ENCODE results near the gene CTU2.
A peak's percentile ranks its signal among the peaks of the same experiment; 100 is the strongest.

The CTU2 gene

GRCh38 chr16:88761830-88762229, 55.5 kb downstream of the CTU2 start:
- no peak overlapping the region for H3K4me3 ChIP-seq
- peaks cover 98 to 100% (median 99%) of the 10 kb centered on the region in 11 experiments for H4K20me1 ChIP-seq
- peaks cover 6 to 69% (median 32%) of the 10 kb centered on the region in 11 experiments; a peak in 20 of 22 replicates for H3K36me3 ChIP-seq
- no peak overlapping the region for H3K9ac ChIP-seq
- peak overlapping the region in 5 of 11 experiments; percentile 3 to 34 (median 26); a peak in 4 of 22 replicates for H3K4me2 ChIP-seq
- H3K27me3 ChIP-seq, result no peaks in the 10 kb centered on the region
- H3K4me1 ChIP-seq, result peaks cover 65 to 97% (median 92%) of the 10 kb centered on the region in 10 experiments
- TF ChIP-seq Cebpa-rat (IDR thresholded peaks at IDR 0.05), result no peak
- peaks cover 0 to 5% (median 0%) of the 10 kb centered on the region in 11 experiments; a peak in 2 of 22 replicates for H3K9me3 ChIP-seq (replicated peaks in 1 of 11)
- H3K27ac ChIP-seq, result no peak overlapping the region

GRCh38 chr16:88762258-88762870, 56.1 kb downstream of the CTU2 start:
- Histone ChIP-seq H3K4me2 (peak overlapping the region in 8 of 11 experiments; percentile 3 to 42 (median 28); a peak in 8 of 22 replicates), H3K27me3 (no peaks in the 10 kb centered on the region), H3K4me3 (no peak overlapping the region), H3K27ac (peak overlapping the region in 1 of 11 experiments; percentile 9; a peak in 1 of 22 replicates), H3K4me1 (peaks cover 70 to 97% (median 92%) of the 10 kb centered on the region in 10 experiments), H4K20me1 (peaks cover 98 to 100% (median 99%) of the 10 kb centered on the region in 11 experiments), H3K36me3 (peaks cover 6 to 69% (median 32%) of the 10 kb centered on the region in 11 experiments; a peak in 20 of 22 replicates), H3K9ac (peak overlapping the region in 2 of 11 experiments; percentile 15 to 24; a peak in 4 of 22 replicates), H3K9me3 (replicated peaks in 1 of 11) (peaks cover 0 to 5% (median 0%) of the 10 kb centered on the region in 11 experiments; a peak in 2 of 22 replicates)
- TF ChIP-seq Cebpa-rat (IDR thresholded peaks at IDR 0.05), result no peak

- H3K4me2 ChIP-seq, result peak overlapping the region in 4 of 11 experiments; percentile 24 to 42 (median 32); a peak in 2 of 22 replicates
- H3K36me3 ChIP-seq, result peaks cover 6 to 69% (median 32%) of the 10 kb centered on the region in 11 experiments; a peak in 20 of 22 replicates
- peak overlapping the region in 1 of 11 experiments; percentile 15; a peak in 2 of 22 replicates for H3K9ac ChIP-seq
- H3K4me1 ChIP-seq, result peaks cover 70 to 97% (median 92%) of the 10 kb centered on the region in 10 experiments
- no peak overlapping the region for H3K4me3 ChIP-seq
- peak overlapping the region in 1 of 11 experiments; percentile 9; a peak in 1 of 22 replicates for H3K27ac ChIP-seq
- H3K9me3 ChIP-seq (replicated peaks in 1 of 11), result peaks cover 0 to 5% (median 0%) of the 10 kb centered on the region in 11 experiments; a peak in 2 of 22 replicates
- no peak for TF ChIP-seq Cebpa-rat (IDR thresholded peaks at IDR 0.05)
- H3K27me3 ChIP-seq, result no peaks in the 10 kb centered on the region
- H4K20me1 ChIP-seq, result peaks cover 98 to 100% (median 99%) of the 10 kb centered on the region in 11 experiments
Observed at GRCh38 chr16:88762941-88763340, 56.6 kb downstream of the CTU2 start.

DNA sequence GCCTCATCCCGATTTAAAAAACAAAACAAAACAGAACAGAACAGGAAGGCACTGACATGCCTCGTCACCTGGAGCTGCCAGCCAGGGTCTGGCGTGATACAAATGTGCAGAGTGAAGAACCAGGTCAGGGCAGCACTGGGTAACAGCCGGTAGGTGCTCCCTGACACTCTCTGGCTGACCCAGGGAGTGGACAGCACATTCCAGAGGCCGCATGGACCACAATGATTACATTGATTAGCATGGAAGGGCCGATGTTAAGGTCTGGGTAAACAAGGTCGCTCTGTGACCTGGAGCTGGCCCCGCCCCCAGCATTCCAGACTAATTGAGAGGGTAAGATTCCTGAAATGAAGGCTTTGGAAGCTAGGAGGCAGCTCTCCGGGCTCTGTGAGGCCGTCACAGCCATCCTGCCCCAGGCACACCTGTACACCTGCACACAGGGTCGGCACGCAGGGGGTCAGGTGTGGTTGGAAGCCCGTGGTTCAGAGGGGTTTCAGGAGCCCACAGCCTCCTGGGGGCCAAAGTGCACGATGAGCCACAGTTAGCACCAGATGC, 57.3 kb downstream of the CTU2 start:
- H3K4me3 ChIP-seq, result no peak overlapping the region
- peaks cover 98 to 100% (median 99%) of the 10 kb centered on the region in 11 experiments for H4K20me1 ChIP-seq
- H3K36me3 ChIP-seq, result peaks cover 6 to 64% (median 32%) of the 10 kb centered on the region in 11 experiments; a peak in 20 of 22 replicates
- H3K9ac ChIP-seq, result no peak overlapping the region
- H3K4me2 ChIP-seq, result peak overlapping the region in 7 of 11 experiments; percentile 2 to 45 (median 25); a peak in 7 of 22 replicates
- H3K27me3 ChIP-seq, result no peaks in the 10 kb centered on the region
- H3K9me3 ChIP-seq (replicated peaks in 1 of 11), result peaks cover 0 to 4% (median 0%) of the 10 kb centered on the region in 11 experiments; a peak in 2 of 22 replicates
- H3K27ac ChIP-seq, result no peak overlapping the region
- H3K4me1 ChIP-seq, result peaks cover 70 to 97% (median 92%) of the 10 kb centered on the region in 10 experiments
- no peak for TF ChIP-seq Cebpa-rat (IDR thresholded peaks at IDR 0.05)

GRCh38 chr16:88764080-88764479, 57.8 kb downstream of the CTU2 start:
- peaks cover 70 to 97% (median 92%) of the 10 kb centered on the region in 10 experiments for H3K4me1 ChIP-seq
- peak overlapping the region in 6 of 11 experiments; percentile 7 to 45 (median 34); a peak in 8 of 22 replicates for H3K4me2 ChIP-seq
- no peaks in the 10 kb centered on the region; a peak in 1 of 22 replicates for H3K9me3 ChIP-seq (replicated peaks in 1 of 11)
- no peak overlapping the region for H3K9ac ChIP-seq
- no peak for TF ChIP-seq Cebpa-rat (IDR thresholded peaks at IDR 0.05)
- H3K36me3 ChIP-seq, result peaks cover 6 to 59% (median 30%) of the 10 kb centered on the region in 11 experiments; a peak in 20 of 22 replicates
- H3K27ac ChIP-seq, result no peak overlapping the region
- H3K4me3 ChIP-seq, result no peak overlapping the region
- H3K27me3 ChIP-seq, result no peaks in the 10 kb centered on the region
- H4K20me1 ChIP-seq, result peaks cover 98 to 100% (median 99%) of the 10 kb centered on the region in 11 experiments

GRCh38 chr16:88764913-88765349, 58.6 kb downstream of the CTU2 start:
- peaks cover 6 to 58% (median 30%) of the 10 kb centered on the region in 11 experiments; a peak in 20 of 22 replicates for H3K36me3 ChIP-seq
- no peak overlapping the region for H3K4me3 ChIP-seq
- H3K27me3 ChIP-seq, result no peaks in the 10 kb centered on the region
- TF ChIP-seq Cebpa-rat (IDR thresholded peaks at IDR 0.05), result no peak
- no peaks in the 10 kb centered on the region for H3K9me3 ChIP-seq (replicated peaks in 1 of 11)
- peaks cover 97 to 100% (median 99%) of the 10 kb centered on the region in 11 experiments for H4K20me1 ChIP-seq
- no peak overlapping the region for H3K9ac ChIP-seq
- peak overlapping the region in 6 of 11 experiments; percentile 17 to 92 (median 30); a peak in 10 of 22 replicates for H3K4me2 ChIP-seq
- no peak overlapping the region for H3K27ac ChIP-seq
- peaks cover 69 to 97% (median 92%) of the 10 kb centered on the region in 10 experiments for H3K4me1 ChIP-seq

All from BLaER1 treated with 17β-estradiol and CSF1 and Interleukin-3, amounts not matched to agents 10 nM and 100 nM (cell line).